Activated CD8-positive, alpha-beta T cell treated with anti-CD3 and anti-CD28 coated beads for 36 hours (primary cell): ENCODE results near the gene GRAMD1B. TPM values are rescaled to one million over a fixed set of nuclear protein-coding genes. Genes with fewer than 3 reads are reported as not detected.
A peak's percentile ranks its signal among the peaks of the same experiment; 100 is the strongest.

Experiments used
- ATAC-seq: fragments of 200-7000 bp; cut with Tn5 transposase; one replicate; pipeline ENCODE4 v1.10.0; 2021; ENCODE audit warnings: mild to moderate bottlenecking, moderate library complexity
- CTCF ChIA-PET: fragments of 350-600 bp; sonication (Branson Sonifier 250); formaldehyde crosslinking; loops from one replicate; lab custom pipeline; 2021; ENCODE audit warnings: antibody characterized with exemption; lab: Charles Lee
- POLR2A ChIA-PET: fragments of 350-600 bp; sonication (Branson Sonifier 250); formaldehyde crosslinking; loops from one replicate; lab custom pipeline; 2021; ENCODE audit warnings: antibody characterized with exemption; lab: Charles Lee
- DNase-seq: peaks from one replicate; pipeline ENCODE4 v3.0.0-alpha.2; 2020
- H3K27ac Mint-ChIP-seq: one replicate; pipeline ENCODE4 v1.8.0; 2021; ENCODE audit warnings: mild to moderate bottlenecking, mixed read lengths
- H3K27me3 Mint-ChIP-seq: one replicate; pipeline ENCODE4 v1.8.0; 2021; ENCODE audit warnings: mixed read lengths
- H3K36me3 Mint-ChIP-seq: one replicate; pipeline ENCODE4 v1.8.0; 2021; ENCODE audit warnings: low read depth, mixed read lengths
- H3K4me1 Mint-ChIP-seq: one replicate; pipeline ENCODE4 v1.8.0; 2021; ENCODE audit warnings: low read depth, mixed read lengths
- H3K4me3 Mint-ChIP-seq: one replicate; pipeline ENCODE4 v1.8.0; 2021; ENCODE audit warnings: mild to moderate bottlenecking, moderate library complexity, mixed read lengths
- H3K9me3 Mint-ChIP-seq: one replicate; pipeline ENCODE4 v1.8.0; 2021; ENCODE audit warnings: mixed read lengths
- intact Hi-C: fragments of 100-400 bp; cut with micrococcal nuclease; formaldehyde crosslinking; loops from one replicate; pipeline ENCODE4 v1.10.0; 2022
- total RNA-seq, 2 experiments: library from RNA; stranded (reverse); gene quantifications; one replicate each; pipeline ENCODE4 v1.2.3, GENCODE V29; 2021
- TF ChIP-seq, protein P1 (sequence below): fragments of 200-600 bp; IDR thresholded peaks from one replicate; pipeline ENCODE4 v1.8.0; 2022; ENCODE audit warnings: antibody characterized with exemption, mild to moderate bottlenecking

GRAMD1B gene
- total RNA-seq, 2 experiments from 2014 or later, result 15.4 to 16.2 TPM

DNA sequence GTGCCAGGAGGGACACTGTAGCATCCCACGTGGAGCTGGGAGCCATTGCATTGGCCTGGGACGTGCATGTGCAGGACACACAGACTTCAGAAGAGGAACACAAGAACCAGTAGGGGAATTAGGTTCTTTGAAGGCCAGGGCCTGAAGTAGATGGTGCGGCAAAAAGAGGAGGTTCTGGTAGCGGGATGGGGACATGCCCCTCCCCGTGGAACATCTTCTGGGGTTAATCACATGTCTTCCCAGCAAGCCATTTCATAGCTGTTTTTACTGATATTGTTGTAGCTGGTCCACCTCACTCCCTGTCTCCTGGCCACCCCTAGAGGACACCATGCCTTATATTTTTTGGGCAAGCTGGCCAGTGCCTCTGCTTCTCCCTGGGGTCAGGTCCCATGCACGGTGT is 150.1 kb downstream of the GRAMD1B start:
- H3K27ac Mint-ChIP-seq, result no peak overlapping the region
- intact Hi-C loops, result no loop called here
- H3K27me3 Mint-ChIP-seq, result peaks cover 1% of the 10 kb centered on the region
- TF ChIP-seq, protein P1, sequence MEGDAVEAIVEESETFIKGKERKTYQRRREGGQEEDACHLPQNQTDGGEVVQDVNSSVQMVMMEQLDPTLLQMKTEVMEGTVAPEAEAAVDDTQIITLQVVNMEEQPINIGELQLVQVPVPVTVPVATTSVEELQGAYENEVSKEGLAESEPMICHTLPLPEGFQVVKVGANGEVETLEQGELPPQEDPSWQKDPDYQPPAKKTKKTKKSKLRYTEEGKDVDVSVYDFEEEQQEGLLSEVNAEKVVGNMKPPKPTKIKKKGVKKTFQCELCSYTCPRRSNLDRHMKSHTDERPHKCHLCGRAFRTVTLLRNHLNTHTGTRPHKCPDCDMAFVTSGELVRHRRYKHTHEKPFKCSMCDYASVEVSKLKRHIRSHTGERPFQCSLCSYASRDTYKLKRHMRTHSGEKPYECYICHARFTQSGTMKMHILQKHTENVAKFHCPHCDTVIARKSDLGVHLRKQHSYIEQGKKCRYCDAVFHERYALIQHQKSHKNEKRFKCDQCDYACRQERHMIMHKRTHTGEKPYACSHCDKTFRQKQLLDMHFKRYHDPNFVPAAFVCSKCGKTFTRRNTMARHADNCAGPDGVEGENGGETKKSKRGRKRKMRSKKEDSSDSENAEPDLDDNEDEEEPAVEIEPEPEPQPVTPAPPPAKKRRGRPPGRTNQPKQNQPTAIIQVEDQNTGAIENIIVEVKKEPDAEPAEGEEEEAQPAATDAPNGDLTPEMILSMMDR, result no peak
- H3K36me3 Mint-ChIP-seq, result no peaks in the 10 kb centered on the region
- no peak for ATAC-seq
- DNase-seq, result no peak
- H3K9me3 Mint-ChIP-seq, result no peaks in the 10 kb centered on the region
- ChIA-PET POLR2A (no interaction called here), CTCF (interaction anchor here (0.6 to 3.0 kb wide), 26 partner anchors 9 to 319 kb away, joined by 3 to 16 read pairs (median 4); no protein-coding TSS in a partner anchor)
- peaks cover 5% of the 10 kb centered on the region for H3K4me1 Mint-ChIP-seq
- no peak overlapping the region for H3K4me3 Mint-ChIP-seq

DNA sequence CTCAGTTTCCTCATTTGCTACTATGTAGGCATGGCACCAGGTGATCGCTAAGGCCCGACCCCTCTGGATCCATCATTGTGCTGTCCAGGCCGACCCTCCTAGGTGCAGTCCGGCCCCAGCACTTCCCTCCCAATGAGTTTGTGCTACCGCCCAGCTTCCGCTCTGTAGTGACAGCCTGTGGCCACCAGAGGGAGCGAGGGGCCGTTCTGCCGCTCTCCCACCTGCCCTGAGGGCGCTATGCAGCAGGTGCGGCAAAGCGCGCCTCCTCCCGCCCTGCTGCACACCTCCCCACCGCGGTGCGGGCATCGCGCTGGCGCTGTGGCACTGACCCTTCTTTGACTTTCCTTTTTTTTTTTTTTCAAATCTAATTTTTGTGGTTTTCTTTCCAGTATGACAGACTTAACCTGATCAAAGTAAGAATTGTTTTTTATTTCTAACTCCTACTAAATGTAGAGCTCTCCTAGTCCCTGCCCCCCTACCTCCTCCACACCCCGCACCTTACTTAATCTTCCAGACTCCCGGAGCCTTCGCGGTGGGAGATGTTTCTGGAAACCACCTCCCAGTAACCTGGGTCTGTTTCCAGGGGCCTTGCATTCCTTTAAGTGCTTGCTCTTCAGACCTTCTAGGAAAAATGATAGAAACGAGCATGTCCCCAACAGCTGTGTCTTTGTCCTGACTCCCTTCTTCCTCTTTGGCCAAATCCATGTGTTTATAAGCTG is 150.6 kb downstream of the GRAMD1B start:
- Mint-ChIP-seq H3K9me3 (no peaks in the 10 kb centered on the region), H3K4me3 (no peak overlapping the region), H3K36me3 (no peaks in the 10 kb centered on the region), H3K4me1 (peaks cover 5% of the 10 kb centered on the region), H3K27me3 (peaks cover 1% of the 10 kb centered on the region), H3K27ac (no peak overlapping the region)
- CTCF ChIA-PET, result interaction anchor here (0.6 to 3.0 kb wide), 27 partner anchors 8 to 319 kb away, joined by 3 to 16 read pairs (median 5); no protein-coding TSS in a partner anchor
- ATAC-seq (peak; percentile 94), DNase-seq (peak; percentile 72)
- POLR2A ChIA-PET, result no interaction called here
- TF ChIP-seq, protein P1, result peak; percentile 93
- intact Hi-C loops, result no loop called here

DNA sequence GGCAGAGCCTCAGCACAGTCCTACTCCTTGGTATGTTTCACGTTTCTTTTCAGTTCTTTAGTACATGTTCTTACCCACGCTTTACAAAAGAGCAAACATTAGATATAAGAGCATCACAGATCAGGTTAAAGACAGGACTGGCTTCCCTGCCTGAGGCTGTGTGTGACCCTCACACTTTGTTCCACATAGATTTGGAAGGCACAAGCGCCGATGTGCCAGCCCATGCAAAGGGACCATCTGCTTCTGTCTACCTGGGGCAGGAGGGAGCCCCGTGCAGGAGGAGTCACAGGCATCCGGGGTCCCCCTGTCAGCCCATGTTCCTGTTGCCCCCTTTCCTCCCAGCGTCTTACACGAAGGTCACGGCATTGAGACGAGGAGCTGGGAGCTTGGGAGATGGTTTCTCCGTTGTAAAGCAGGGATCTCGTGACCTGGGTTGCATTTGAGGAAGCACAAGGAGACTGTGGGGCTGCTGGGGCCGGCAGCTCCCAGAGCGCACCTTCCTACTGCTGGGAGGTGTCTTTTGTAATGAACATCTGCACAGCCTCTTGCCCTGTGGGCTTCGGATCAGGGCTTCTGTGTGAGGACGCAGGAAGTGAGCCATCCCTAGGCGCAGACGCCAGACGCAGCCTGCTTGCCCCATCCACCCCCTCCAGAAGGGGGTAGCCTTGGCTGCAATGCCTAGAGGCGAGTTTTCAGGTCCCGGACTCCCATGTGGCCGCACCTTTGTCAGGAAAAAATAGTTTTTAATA is 151.8 kb downstream of the GRAMD1B start:
- CTCF ChIA-PET, result interaction anchor here (0.6 to 3.0 kb wide), 12 partner anchors 11 to 166 kb away, joined by 3 to 16 read pairs (median 6); no protein-coding TSS in a partner anchor
- TF ChIP-seq, protein P1, result no peak
- no peaks in the 10 kb centered on the region for H3K4me1 Mint-ChIP-seq
- intact Hi-C loops, result no loop called here
- ATAC-seq (no peak), DNase-seq (no peak)
- H3K4me3 Mint-ChIP-seq, result no peak overlapping the region
- POLR2A ChIA-PET, result no interaction called here
- H3K27ac Mint-ChIP-seq, result no peak overlapping the region
- no peaks in the 10 kb centered on the region for H3K36me3 Mint-ChIP-seq
- H3K9me3 Mint-ChIP-seq, result no peaks in the 10 kb centered on the region
- H3K27me3 Mint-ChIP-seq, result no peaks in the 10 kb centered on the region

DNA sequence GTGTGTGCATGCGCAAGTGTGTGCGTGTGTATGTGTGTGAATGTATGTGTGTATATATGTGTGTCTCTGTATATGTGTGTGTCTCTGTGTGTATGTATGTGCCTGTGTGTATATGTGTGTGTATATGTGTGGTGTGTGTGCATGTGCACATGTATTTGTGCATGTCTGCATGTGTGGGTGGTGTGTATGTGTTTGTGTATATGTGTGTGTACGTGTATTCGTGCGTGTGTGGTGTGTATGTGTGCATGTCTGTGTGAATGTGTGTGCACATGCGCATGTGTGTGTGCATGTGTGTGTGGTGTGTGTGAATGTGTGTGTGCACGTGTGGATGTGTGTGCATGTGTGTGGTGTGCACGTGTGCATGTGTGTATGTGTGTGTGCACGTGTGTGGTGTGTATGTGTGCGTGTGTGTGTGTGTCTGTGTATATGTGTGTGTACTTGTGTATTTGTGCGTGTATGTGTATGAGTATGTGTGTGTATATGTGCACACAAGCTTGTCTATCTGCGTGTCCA is 153.0 kb downstream of the GRAMD1B start:
- DNase-seq (no peak), ATAC-seq (no peak)
- Mint-ChIP-seq H3K36me3 (no peaks in the 10 kb centered on the region), H3K4me3 (no peak overlapping the region), H3K4me1 (no peaks in the 10 kb centered on the region), H3K27ac (no peak overlapping the region), H3K9me3 (no peaks in the 10 kb centered on the region), H3K27me3 (no peaks in the 10 kb centered on the region)
- POLR2A ChIA-PET, result no interaction called here
- TF ChIP-seq, protein P1, result no peak
- intact Hi-C loops, result no loop called here
- CTCF ChIA-PET, result interaction anchor here (1.6 kb wide), 1 partner anchor 124 kb away, joined by 4 read pairs; no protein-coding TSS in a partner anchor
